Neural cell (in vitro differentiated cells): ENCODE results near the gene SMPDL3A.

ENCODE experiments used
- CTCF ChIP-seq: fragments of 450-650 bp; IDR thresholded peaks from 2 replicates; pipeline ENCODE4 v1.5.1; 2014; ENCODE audit warnings: antibody characterized with exemption, mild to moderate bottlenecking, moderate library complexity; ENCODE audit not compliant: poor library complexity, severe bottlenecking
- EP300 ChIP-seq: fragments of 450-650 bp; conservative IDR thresholded peaks from 2 replicates; pipeline ENCODE4 v1.6.1; 2014; ENCODE audit warnings: antibody characterized with exemption, mild to moderate bottlenecking, moderate library complexity; ENCODE audit not compliant: poor library complexity, severe bottlenecking
- EZH2 ChIP-seq: fragments of 200-600, 300-800 bp; shearing (Covaris generic), sonication (generic); IDR thresholded peaks from 2 replicates; pipeline ENCODE4 v1.6.1; 2014; ENCODE audit warnings: antibody characterized with exemption, low read length, borderline replicate concordance, mild to moderate bottlenecking; ENCODE audit not compliant: insufficient read depth, poor library complexity, severe bottlenecking
- POLR2AphosphoS5 ChIP-seq: IDR thresholded peaks from 2 replicates; pipeline ENCODE4 v1.6.1; 2012
- RAD21 ChIP-seq: fragments of 450-650 bp; conservative IDR thresholded peaks from 2 replicates; pipeline ENCODE4 v1.6.1; 2014; ENCODE audit warnings: antibody characterized with exemption, mild to moderate bottlenecking, moderate library complexity
- SMC3 ChIP-seq: fragments of 450-650 bp; conservative IDR thresholded peaks from 2 replicates; pipeline ENCODE4 v1.6.1; 2014; ENCODE audit warnings: antibody characterized with exemption, mild to moderate bottlenecking, moderate library complexity; ENCODE audit not compliant: poor library complexity
- TAF1 ChIP-seq: IDR thresholded peaks from 2 replicates; pipeline ENCODE4 v1.6.1; 2012; ENCODE audit warnings: low read depth
- TF ChIP-seq, protein P1 (sequence below): IDR thresholded peaks from 2 replicates; pipeline ENCODE4 v1.6.1; 2012; ENCODE audit warnings: borderline replicate concordance

GRCh38 chr6:122832459-122832858, 43.4 kb downstream of the SMPDL3A start:
- TF ChIP-seq CTCF, result no peak
- TF ChIP-seq SMC3, result no peak
- TF ChIP-seq EP300, result no peak
- TF ChIP-seq POLR2AphosphoS5, result no peak
- no peak for TF ChIP-seq RAD21
- TF ChIP-seq, protein P1, sequence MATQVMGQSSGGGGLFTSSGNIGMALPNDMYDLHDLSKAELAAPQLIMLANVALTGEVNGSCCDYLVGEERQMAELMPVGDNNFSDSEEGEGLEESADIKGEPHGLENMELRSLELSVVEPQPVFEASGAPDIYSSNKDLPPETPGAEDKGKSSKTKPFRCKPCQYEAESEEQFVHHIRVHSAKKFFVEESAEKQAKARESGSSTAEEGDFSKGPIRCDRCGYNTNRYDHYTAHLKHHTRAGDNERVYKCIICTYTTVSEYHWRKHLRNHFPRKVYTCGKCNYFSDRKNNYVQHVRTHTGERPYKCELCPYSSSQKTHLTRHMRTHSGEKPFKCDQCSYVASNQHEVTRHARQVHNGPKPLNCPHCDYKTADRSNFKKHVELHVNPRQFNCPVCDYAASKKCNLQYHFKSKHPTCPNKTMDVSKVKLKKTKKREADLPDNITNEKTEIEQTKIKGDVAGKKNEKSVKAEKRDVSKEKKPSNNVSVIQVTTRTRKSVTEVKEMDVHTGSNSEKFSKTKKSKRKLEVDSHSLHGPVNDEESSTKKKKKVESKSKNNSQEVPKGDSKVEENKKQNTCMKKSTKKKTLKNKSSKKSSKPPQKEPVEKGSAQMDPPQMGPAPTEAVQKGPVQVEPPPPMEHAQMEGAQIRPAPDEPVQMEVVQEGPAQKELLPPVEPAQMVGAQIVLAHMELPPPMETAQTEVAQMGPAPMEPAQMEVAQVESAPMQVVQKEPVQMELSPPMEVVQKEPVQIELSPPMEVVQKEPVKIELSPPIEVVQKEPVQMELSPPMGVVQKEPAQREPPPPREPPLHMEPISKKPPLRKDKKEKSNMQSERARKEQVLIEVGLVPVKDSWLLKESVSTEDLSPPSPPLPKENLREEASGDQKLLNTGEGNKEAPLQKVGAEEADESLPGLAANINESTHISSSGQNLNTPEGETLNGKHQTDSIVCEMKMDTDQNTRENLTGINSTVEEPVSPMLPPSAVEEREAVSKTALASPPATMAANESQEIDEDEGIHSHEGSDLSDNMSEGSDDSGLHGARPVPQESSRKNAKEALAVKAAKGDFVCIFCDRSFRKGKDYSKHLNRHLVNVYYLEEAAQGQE, result no peak
- no peak for TF ChIP-seq EZH2
- no peak for TF ChIP-seq TAF1
